NCI-H1417 (cell line): ENCODE measurements around the gene SPAM1.
"Not testable (repeated sequence)": the region's sequence is repeated elsewhere in the genome, so short reads cannot be mapped to it uniquely, and the experiment has no call there.

Experiments
- DNase-seq, 3 experiments: peaks; one replicate each; lab custom pipeline; 2025; lab: John Stamatoyannopoulos, UW

The SPAM1 gene

GRCh38 chr7:123948136-123948535 lies 23.1 kb downstream of the SPAM1 start:
- DNase-seq: no peak

GRCh38 chr7:123958186-123958703 lies 33.2 kb downstream of the SPAM1 start:
- no peak for DNase-seq

- peak in 2 of 3 experiments; percentile 57 to 86 for DNase-seq
Observed at GRCh38 chr7:123961771-123962170, 36.7 kb downstream of the SPAM1 start.

GRCh38 chr7:123966936-123967335 lies 41.9 kb downstream of the SPAM1 start:
- peak in 2 of 3 experiments; percentile 12 to 59 for DNase-seq

GRCh38 chr7:123972045-123972444 lies 47.0 kb downstream of the SPAM1 start:
- no peak for DNase-seq

- no peak for DNase-seq
Observed at GRCh38 chr7:123972831-123973230, 47.8 kb downstream of the SPAM1 start.

- no peak for DNase-seq
Observed at GRCh38 chr7:123974326-123974908, 49.4 kb downstream of the SPAM1 start.

- no peak for DNase-seq
Observed at GRCh38 chr7:123975084-123975483, 50.0 kb downstream of the SPAM1 start.

- no peak for DNase-seq
Observed at GRCh38 chr7:123977081-123977480, 52.0 kb downstream of the SPAM1 start.

GRCh38 chr7:123979876-123980275 lies 54.8 kb downstream of the SPAM1 start:
- no peak for DNase-seq

- DNase-seq: no peak
Observed at GRCh38 chr7:123987445-123987844, 62.4 kb downstream of the SPAM1 start.

GRCh38 chr7:123992913-123993518 lies 68.0 kb downstream of the SPAM1 start:
- DNase-seq: no peak

- DNase-seq: no peak
Observed at GRCh38 chr7:123993996-123994395, 69.0 kb downstream of the SPAM1 start.

- DNase-seq: no peak
Observed at GRCh38 chr7:123994449-123994848, 69.4 kb downstream of the SPAM1 start.

GRCh38 chr7:123995617-123996326 lies 70.7 kb downstream of the SPAM1 start:
- no peak for DNase-seq

- no peak for DNase-seq
Observed at GRCh38 chr7:123996327-123996625, 71.2 kb downstream of the SPAM1 start.

GRCh38 chr7:123998921-123999320 lies 73.9 kb downstream of the SPAM1 start:
- no peak for DNase-seq

GRCh38 chr7:123999703-124000102 lies 74.7 kb downstream of the SPAM1 start:
- no peak for DNase-seq

- DNase-seq: not testable (repeated sequence)
Observed at GRCh38 chr7:124008296-124008695, 83.3 kb downstream of the SPAM1 start.

- DNase-seq: no peak
Observed at GRCh38 chr7:124009321-124009720, 84.3 kb downstream of the SPAM1 start.
